ENCODE data around the gene XAB2.
A peak's percentile ranks its signal among the peaks of the same experiment; 100 is the strongest.

The XAB2 gene

GRCh38 chr19:7652061-7652641 is 22.8 kb upstream of the XAB2 start (continued):
- TF ChIP-seq ZNF10 (tag by site-specific recombination; IDR thresholded peaks at IDR 0.05) (0 out of 2 replicates have a peak, but pooled peaks have one; percentile 30), ZBTB1 (tag by site-specific recombination; IDR thresholded peaks at IDR 0.05) (no peak), ZNF707 (tag by site-specific recombination; IDR thresholded peaks at IDR 0.05) (no peak), SCRT2 (tag by site-specific recombination; IDR thresholded peaks at IDR 0.05) (peak; percentile 59), ZNF366 (tag by site-specific recombination; conservative IDR thresholded peaks at IDR 0.05) (peak; percentile 67), ZNF768 (tag by site-specific recombination; IDR thresholded peaks at IDR 0.05) (no peak), BCL11A (tag by site-specific recombination; IDR thresholded peaks at IDR 0.05; ENCODE audit: low read depth) (peak; percentile 92; the same call in 1 of the 2 replicates), ZNF654 (tag by site-specific recombination; IDR thresholded peaks at IDR 0.05; ENCODE audit: low read depth) (peak; percentile 59), ZFP69B (tag by site-specific recombination; IDR thresholded peaks at IDR 0.05) (peak; percentile 17; the same call in 1 of the 2 replicates), HOXA7 (CRISPR knock-in tag; IDR thresholded peaks at IDR 0.05; ENCODE audit: borderline replicate concordance) (no peak), ZNF473 (tag by site-specific recombination; IDR thresholded peaks at IDR 0.05) (no peak), BCL11B (tag by site-specific recombination; IDR thresholded peaks at IDR 0.05; ENCODE audit: low read depth) (peak; percentile 78), ZFHX2 (tag by site-specific recombination; conservative IDR thresholded peaks at IDR 0.05) (peak; percentile 77), ZNF292 (tag by site-specific recombination; IDR thresholded peaks at IDR 0.05; ENCODE audit: borderline replicate concordance, low read depth) (no peak), SCRT1 (tag by site-specific recombination; IDR thresholded peaks at IDR 0.05; ENCODE audit: borderline replicate concordance) (0 out of 2 replicates have a peak, but pooled peaks have one; percentile 29), ZNF629 (tag by site-specific recombination; IDR thresholded peaks at IDR 0.05) (peak; percentile 75), ZNF2 (tag by site-specific recombination; IDR thresholded peaks at IDR 0.05) (peak; percentile 90; the same call in 1 of the 2 replicates), CTCF (tag by site-specific recombination; IDR thresholded peaks at IDR 0.05) (peak; percentile 83), PRDM10 (tag by site-specific recombination; IDR thresholded peaks at IDR 0.05) (peak; percentile 54; the same call in 1 of the 2 replicates), ZNF112 (tag by site-specific recombination; IDR thresholded peaks at IDR 0.05) (no peak), ZNF692 (tag by site-specific recombination; IDR thresholded peaks at IDR 0.05) (peak; percentile 66; the same call in 1 of the 2 replicates), ZEB2 (tag by site-specific recombination; IDR thresholded peaks at IDR 0.05) (peak; percentile 89), YY1 (tag by site-specific recombination; IDR thresholded peaks at IDR 0.05) (no peak), KLF17 (tag by site-specific recombination; IDR thresholded peaks at IDR 0.05) (peak; percentile 68; the same call in 1 of the 2 replicates), ZNF837 (tag by site-specific recombination; IDR thresholded peaks at IDR 0.05) (no peak), ZFP3 (tag by site-specific recombination; IDR thresholded peaks at IDR 0.05; ENCODE audit: low read depth) (peak; percentile 45; the same call in 1 of the 2 replicates), ZNF18 (tag by site-specific recombination; IDR thresholded peaks at IDR 0.05) (peak; percentile 33; the same call in 1 of the 2 replicates), ZNF558 (tag by site-specific recombination; IDR thresholded peaks at IDR 0.05) (peak; percentile 54; the same call in 1 of the 2 replicates), SALL2 (tag by site-specific recombination; IDR thresholded peaks at IDR 0.05; ENCODE audit: borderline replicate concordance) (no peak), EGR2 (tag by site-specific recombination; IDR thresholded peaks at IDR 0.05; ENCODE audit: low read depth) (peak; percentile 52), ZNF510 (tag by site-specific recombination; IDR thresholded peaks at IDR 0.05; ENCODE audit: insufficient replicate concordance) (no peak), ZNF266 (tag by site-specific recombination; IDR thresholded peaks at IDR 0.05; ENCODE audit: low read depth) (no peak)

Data from HEK293 (cell line).